ELR (cell line): ENCODE data around the gene AKR7A2.
"Not testable (repeated sequence)": the region's sequence is repeated elsewhere in the genome, so short reads cannot be mapped to it uniquely, and the experiment has no call there.

Experiments used
- DNase-seq: peaks from one replicate; pipeline ENCODE4 v3.0.0-alpha.2; 2015; ENCODE audit warnings: low read depth

AKR7A2 gene

DNA sequence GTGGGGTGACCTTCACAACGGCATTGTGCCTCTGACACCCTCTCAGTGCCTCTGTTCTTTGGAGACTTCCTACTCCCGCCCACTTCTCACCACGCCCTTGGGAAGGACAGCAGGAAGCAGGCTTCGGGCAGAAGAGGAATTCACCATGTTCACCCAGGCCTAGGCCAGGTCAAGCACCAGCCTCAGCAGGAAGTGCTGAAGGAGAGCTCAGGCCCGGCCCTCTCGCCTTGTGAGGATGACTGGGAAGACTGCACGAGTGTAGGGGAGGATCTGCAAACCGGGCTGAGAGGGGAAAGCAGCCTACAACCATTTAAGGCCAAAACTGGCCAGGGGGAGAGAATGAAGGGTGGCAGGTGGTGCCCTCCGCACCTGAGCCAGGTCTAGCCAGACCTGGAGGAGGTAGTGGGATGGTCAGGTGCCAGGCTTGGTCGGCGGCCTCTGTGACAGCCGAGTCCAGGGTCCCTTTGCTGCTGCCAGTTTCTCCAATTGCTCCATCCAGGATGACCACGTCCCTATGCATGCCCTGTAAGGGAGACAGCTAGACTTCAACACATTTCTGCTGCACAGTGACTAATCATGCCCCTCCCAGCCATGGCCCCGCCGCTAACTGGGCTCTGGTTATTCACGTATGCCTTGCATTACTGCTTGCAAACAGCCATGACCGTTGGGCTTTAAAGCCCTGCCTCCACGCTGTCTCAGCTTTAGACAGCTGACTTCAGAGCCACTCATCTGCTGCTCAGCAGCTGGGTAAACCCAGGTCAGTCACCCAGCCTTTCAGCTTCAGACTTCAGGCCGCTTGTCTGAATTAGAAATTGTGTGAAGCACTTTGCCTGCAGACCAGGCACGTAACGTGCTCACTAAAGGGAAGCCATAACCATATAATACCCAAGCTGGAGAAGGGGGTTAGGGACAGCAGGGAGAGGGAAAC is 51.5 kb downstream of the AKR7A2 start:
- peak; percentile 95 for DNase-seq

GRCh38 chr1:19258353-19258752 is 53.6 kb downstream of the AKR7A2 start:
- no peak for DNase-seq

DNA sequence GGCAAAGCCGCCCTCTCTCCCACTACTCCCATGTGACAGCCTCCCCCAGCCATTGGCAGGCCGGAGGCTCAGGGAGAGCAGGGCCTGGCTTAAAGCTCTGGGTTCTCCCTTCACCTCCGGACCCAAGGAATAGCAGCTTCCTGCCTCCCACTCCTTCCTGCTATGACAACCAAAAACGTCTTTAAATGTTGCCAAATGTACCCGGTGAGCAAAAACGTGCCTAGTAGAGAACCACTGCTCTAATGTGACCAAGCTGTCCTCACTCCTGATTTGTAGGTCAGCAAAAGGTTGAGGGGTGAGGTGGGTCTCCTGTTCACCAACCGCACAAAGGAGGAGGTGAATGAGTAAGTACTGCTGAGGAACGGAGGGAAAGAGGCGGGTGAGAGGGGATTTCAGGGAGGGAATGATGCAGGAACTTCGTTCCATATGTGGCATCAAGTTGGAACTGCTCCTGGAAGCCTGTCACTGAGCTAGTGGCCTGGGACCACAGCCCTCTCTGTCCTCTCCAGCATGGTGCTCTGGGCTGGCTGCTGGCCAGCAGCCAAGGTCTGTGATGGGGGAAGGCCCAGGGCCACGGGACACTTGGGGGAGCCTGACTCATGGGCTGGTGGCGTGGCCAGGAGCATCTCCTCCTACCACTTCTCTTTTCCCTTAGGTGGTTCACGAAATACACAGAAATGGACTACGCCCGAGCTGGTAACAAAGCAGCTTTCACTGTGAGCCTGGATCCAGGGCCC is 54.6 kb downstream of the AKR7A2 start:
- peak; percentile 28 for DNase-seq

DNA sequence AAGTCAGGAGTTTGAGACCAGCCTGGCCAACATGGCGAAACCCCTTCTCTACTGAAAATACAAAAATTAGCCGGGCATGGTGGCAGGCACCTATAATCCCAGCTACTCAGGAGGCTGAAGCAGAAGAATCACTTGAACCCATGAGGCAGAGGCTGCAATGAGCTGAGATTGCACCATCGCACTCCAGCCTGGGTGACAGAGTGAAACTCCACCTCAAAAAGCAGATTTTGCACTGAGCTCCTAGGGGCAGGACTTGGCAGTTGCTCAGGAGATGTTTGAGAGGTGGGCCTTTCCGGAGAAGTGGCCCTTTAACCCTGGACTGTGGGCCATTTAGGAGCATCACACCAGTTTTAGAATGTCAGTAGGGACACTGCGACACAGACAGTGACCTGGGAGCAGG is 55.6 kb downstream of the AKR7A2 start:
- not testable (repeated sequence) for DNase-seq

DNA sequence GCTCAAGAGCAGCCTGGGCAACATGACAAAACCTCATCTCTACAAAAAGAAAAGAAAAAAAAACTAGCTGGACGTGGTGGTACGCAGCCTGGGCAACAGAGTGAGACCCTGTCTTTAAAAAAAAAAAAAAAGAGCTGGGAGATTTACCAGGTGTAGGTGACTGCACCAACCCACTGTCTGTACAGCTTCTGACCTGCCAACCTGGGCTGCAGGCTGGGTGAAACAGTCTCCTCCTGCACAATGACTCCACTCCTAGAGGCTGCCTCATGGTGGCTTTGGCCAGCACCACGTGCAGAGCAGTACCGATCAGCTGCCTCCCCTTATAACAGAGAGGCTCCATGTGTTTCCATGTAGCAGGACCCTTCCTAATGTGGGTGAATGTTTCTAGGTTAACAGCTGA is 56.7 kb downstream of the AKR7A2 start:
- DNase-seq: no peak

DNA sequence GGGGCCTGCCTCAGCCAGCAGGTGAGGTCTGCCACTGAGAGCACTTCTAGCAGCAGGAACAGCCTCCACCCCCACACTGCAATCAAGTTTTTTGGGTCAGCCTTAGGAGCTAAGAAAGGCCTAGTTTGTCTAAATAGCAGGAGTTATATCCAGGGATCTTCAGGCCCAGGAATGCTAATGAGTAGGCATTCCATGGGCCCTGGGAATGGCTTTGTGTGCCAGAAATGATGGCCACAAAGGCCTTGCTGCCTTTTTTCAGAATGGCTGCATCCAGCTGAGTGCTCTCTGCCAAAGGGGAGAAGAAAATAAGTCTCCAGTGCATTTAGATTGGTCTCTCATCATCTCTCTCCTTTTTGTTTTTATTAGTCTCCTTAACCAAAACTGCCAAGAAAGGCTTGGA is 57.5 kb downstream of the AKR7A2 start:
- no peak for DNase-seq
